ENCODE results near the gene CD38. TPM values are rescaled to one million over a fixed set of nuclear protein-coding genes. Genes with fewer than 3 reads are reported as not detected.

The CD38 gene
- total RNA-seq, 1 experiment from 2014 or later = not detected

- DNase-seq (ENCODE audit: low spot score) = peak; percentile 23
Observed at GRCh38 chr4:15868111-15868510, 90.0 kb downstream of the CD38 start.

- DNase-seq (ENCODE audit: low spot score) = no peak
Observed at GRCh38 chr4:15868826-15869413, 90.8 kb downstream of the CD38 start.

- DNase-seq (ENCODE audit: low spot score) = no peak
Observed at GRCh38 chr4:15870079-15870478, 92.0 kb downstream of the CD38 start.

- no peak for DNase-seq (ENCODE audit: low spot score)
Observed at GRCh38 chr4:15870921-15871664, 93.0 kb downstream of the CD38 start.

- DNase-seq (ENCODE audit: low spot score) = no peak
Observed at GRCh38 chr4:15873117-15873516, 95.0 kb downstream of the CD38 start.

GRCh38 chr4:15874671-15875070 is 96.5 kb downstream of the CD38 start:
- no peak for DNase-seq (ENCODE audit: low spot score)

- DNase-seq (ENCODE audit: low spot score) = no peak
Observed at GRCh38 chr4:15875663-15876460, 97.7 kb downstream of the CD38 start.

GRCh38 chr4:15878011-15878410 is 99.9 kb downstream of the CD38 start:
- no peak for DNase-seq (ENCODE audit: low spot score)

GRCh38 chr4:15881820-15882219 is 103.7 kb downstream of the CD38 start:
- DNase-seq (ENCODE audit: low spot score) = no peak

GRCh38 chr4:15882675-15883086 is 104.6 kb downstream of the CD38 start:
- DNase-seq (ENCODE audit: low spot score) = peak; percentile 67

GRCh38 chr4:15883610-15884243 is 105.6 kb downstream of the CD38 start:
- no peak for DNase-seq (ENCODE audit: low spot score)

- DNase-seq (ENCODE audit: low spot score) = peak; percentile 19
Observed at GRCh38 chr4:15884666-15885065, 106.5 kb downstream of the CD38 start.

- no peak for DNase-seq (ENCODE audit: low spot score)
Observed at GRCh38 chr4:15885422-15885821, 107.3 kb downstream of the CD38 start.

GRCh38 chr4:15888515-15888914 is 110.4 kb downstream of the CD38 start:
- no peak for DNase-seq (ENCODE audit: low spot score)

- no peak for DNase-seq (ENCODE audit: low spot score)
Observed at GRCh38 chr4:15890246-15890829, 112.2 kb downstream of the CD38 start.

GRCh38 chr4:15891312-15891711 is 113.2 kb downstream of the CD38 start:
- DNase-seq (ENCODE audit: low spot score) = no peak

- peak; percentile 86 for DNase-seq (ENCODE audit: low spot score)
Observed at GRCh38 chr4:15893962-15894361, 115.8 kb downstream of the CD38 start.

GRCh38 chr4:15894393-15894792 is 116.3 kb downstream of the CD38 start:
- DNase-seq (ENCODE audit: low spot score) = no peak

- DNase-seq (ENCODE audit: low spot score) = no peak
Observed at GRCh38 chr4:15894921-15895916, 117.1 kb downstream of the CD38 start.

GRCh38 chr4:15897577-15897976 is 119.4 kb downstream of the CD38 start:
- DNase-seq (ENCODE audit: low spot score) = no peak

- no peak for DNase-seq (ENCODE audit: low spot score)
Observed at GRCh38 chr4:15898902-15899301, 120.8 kb downstream of the CD38 start.

Data from A172 (cell line).